ENCODE measurements around the gene MYH9. TPM values are rescaled to one million over a fixed set of nuclear protein-coding genes. Genes with fewer than 3 reads are reported as not detected.

The MYH9 gene
- polyA plus RNA-seq, 1 of the 3 experiments (the other 2 are of a cell fraction), result 303 TPM

- Histone ChIP-seq H3K27ac (ENCODE audit: low read depth in 2 of 2, low read length in 1 of 2) (no peak overlapping the region), H3K4me3 (ENCODE audit: low read depth in 2 of 2, low read length in 1 of 2) (no peak overlapping the region), H3K36me3 (replicated peaks in 1 of 2; ENCODE audit: control insufficient read depth in 1 of 2, insufficient read depth in 2 of 2, low read length in 1 of 2) (no peaks in the 10 kb centered on the region), H3K27me3 (ENCODE audit: insufficient read depth) (no peaks in the 10 kb centered on the region), H3K9me3 (no peaks in the 10 kb centered on the region), H3K9me2 (no peaks in the 10 kb centered on the region), H3F3A (replicated peaks; ENCODE audit: insufficient read depth) (peaks cover 4% of the 10 kb centered on the region), H3K4me1 (ENCODE audit: control insufficient read depth in 1 of 2, insufficient read depth in 2 of 2, low read depth in 1 of 2, low read length in 1 of 2) (no peaks in the 10 kb centered on the region), H3K9ac (no peak overlapping the region), H3K4me2 (no peak overlapping the region), H2AFZ (ENCODE audit: low read depth) (no peak overlapping the region), H4K20me1 (ENCODE audit: insufficient read depth) (no peaks in the 10 kb centered on the region), H3K79me2 (ENCODE audit: insufficient read depth) (no peaks in the 10 kb centered on the region)
- WGBS (ENCODE audit: low lambda C conversion rate), result 81% methylated on average over 8 of the region's 8 CpGs
- CTCF ChIA-PET, result interaction anchor here (1.1 kb wide), 1 partner anchor 9 kb away, joined by 3 read pairs; no protein-coding TSS in a partner anchor
- DNase-seq, result no peak
- no peak for TF ChIP-seq NFIC (IDR thresholded peaks at IDR 0.05; ENCODE audit: borderline replicate concordance)
- POLR2A ChIA-PET, result no interaction called here
These were observed 16.7 kb upstream of the MYH9 start for GRCh38 chr22:36404446-36404845.

- H3K36me3 ChIP-seq (replicated peaks in 1 of 2; ENCODE audit: control insufficient read depth in 1 of 2, insufficient read depth in 2 of 2, low read length in 1 of 2), result no peaks in the 10 kb centered on the region
- no peaks in the 10 kb centered on the region for H3K27me3 ChIP-seq (ENCODE audit: insufficient read depth)
- H3K4me2 ChIP-seq, result no peak overlapping the region
- no peaks in the 10 kb centered on the region for H3K9me2 ChIP-seq
- no peaks in the 10 kb centered on the region for H3K9me3 ChIP-seq
- peaks cover 32% of the 10 kb centered on the region for H3F3A ChIP-seq (replicated peaks; ENCODE audit: insufficient read depth)
- no peak for DNase-seq
- no peak overlapping the region for H3K4me3 ChIP-seq (ENCODE audit: low read depth in 2 of 2, low read length in 1 of 2)
- H2AFZ ChIP-seq (ENCODE audit: low read depth), result no peak overlapping the region
- POLR2A ChIA-PET, result no interaction called here
- H3K79me2 ChIP-seq (ENCODE audit: insufficient read depth), result peaks cover 17% of the 10 kb centered on the region; the same call in 1 of the 2 replicates
- TF ChIP-seq TCF12 (IDR thresholded peaks at IDR 0.05) (no peak), NFIC (IDR thresholded peaks at IDR 0.05; ENCODE audit: borderline replicate concordance) (no peak), SIN3A (IDR thresholded peaks at IDR 0.05; ENCODE audit: borderline replicate concordance, low read depth, low read length) (no peak)
- no peak overlapping the region for H3K9ac ChIP-seq
- 96% methylated on average over 3 of the region's 3 CpGs for WGBS (ENCODE audit: low lambda C conversion rate)
- H3K4me1 ChIP-seq (ENCODE audit: control insufficient read depth in 1 of 2, insufficient read depth in 2 of 2, low read depth in 1 of 2, low read length in 1 of 2), result peaks cover 11 to 38% of the 10 kb centered on the region in 2 experiments; a peak in 3 of 4 replicates
- peak overlapping the region in 1 of 2 experiments; percentile 92; a peak in 2 of 4 replicates for H3K27ac ChIP-seq (ENCODE audit: low read depth in 2 of 2, low read length in 1 of 2)
- CTCF ChIA-PET, result interaction anchor here (0.6 kb wide), 1 partner anchor 34 kb away, joined by 3 read pairs; no protein-coding TSS in a partner anchor
- H4K20me1 ChIP-seq (ENCODE audit: insufficient read depth), result no peaks in the 10 kb centered on the region
These were observed 11.7 kb upstream of the MYH9 start for GRCh38 chr22:36399472-36399778.

- CTCF ChIA-PET, result interaction anchor here (0.5 to 1.0 kb wide), 2 partner anchors 7 to 72 kb away, joined by 3 read pairs; no protein-coding TSS in a partner anchor
- WGBS (ENCODE audit: low lambda C conversion rate), result 65% methylated on average over 10 of the region's 10 CpGs
- TF ChIP-seq JUND (IDR thresholded peaks at IDR 0.05) (no peak; the same call in 1 of the 2 replicates), FOSL2 (IDR thresholded peaks at IDR 0.05; ENCODE audit: borderline replicate concordance, low read depth) (peak; percentile 62; the same call in 1 of the 2 replicates), USF1 (IDR thresholded peaks at IDR 0.05; ENCODE audit: borderline replicate concordance, low read depth) (no peak), FOXM1 (IDR thresholded peaks at IDR 0.05; ENCODE audit: low read depth) (no peak), RXRA (IDR thresholded peaks at IDR 0.05; ENCODE audit: borderline replicate concordance, low read depth) (no peak; the same call in 1 of the 2 replicates), SIN3A (IDR thresholded peaks at IDR 0.05; ENCODE audit: borderline replicate concordance, low read depth, low read length) (no peak), SMC3 (IDR thresholded peaks at IDR 0.05; ENCODE audit: low read depth, low read length) (no peak), IRF3 (IDR thresholded peaks at IDR 0.05; ENCODE audit: low read depth, low read length) (no peak), TCF12 (IDR thresholded peaks at IDR 0.05) (peak; percentile 74), TEAD4 (IDR thresholded peaks at IDR 0.05; ENCODE audit: borderline replicate concordance, insufficient read depth) (no peak), REST (IDR thresholded peaks at IDR 0.05; ENCODE audit: low read depth, low read length) (no peak), NFIC (IDR thresholded peaks at IDR 0.05; ENCODE audit: borderline replicate concordance) (no peak)
These were observed 11.1 kb upstream of the MYH9 start for GRCh38 chr22:36398601-36399471.

More at GRCh38 chr22:36398601-36399471, 11.1 kb upstream of the MYH9 start:
- no peaks in the 10 kb centered on the region for H4K20me1 ChIP-seq (ENCODE audit: insufficient read depth)
- no peaks in the 10 kb centered on the region for H3K27me3 ChIP-seq (ENCODE audit: insufficient read depth)
- no peak overlapping the region for H3K4me3 ChIP-seq (ENCODE audit: low read depth in 2 of 2, low read length in 1 of 2)
- POLR2A ChIA-PET, result no interaction called here
- peaks cover 32% of the 10 kb centered on the region for H3F3A ChIP-seq (replicated peaks; ENCODE audit: insufficient read depth)
- peaks cover 11 to 38% of the 10 kb centered on the region in 2 experiments; a peak in 3 of 4 replicates for H3K4me1 ChIP-seq (ENCODE audit: control insufficient read depth in 1 of 2, insufficient read depth in 2 of 2, low read depth in 1 of 2, low read length in 1 of 2)
- peak overlapping the region; percentile 54; the same call in 1 of the 2 replicates for H2AFZ ChIP-seq (ENCODE audit: low read depth)
- H3K9me2 ChIP-seq, result no peaks in the 10 kb centered on the region
- H3K9ac ChIP-seq, result peak overlapping the region; percentile 49
- H3K4me2 ChIP-seq, result no peak overlapping the region
- peaks cover 17% of the 10 kb centered on the region; the same call in 1 of the 2 replicates for H3K79me2 ChIP-seq (ENCODE audit: insufficient read depth)
- H3K36me3 ChIP-seq (replicated peaks in 1 of 2; ENCODE audit: control insufficient read depth in 1 of 2, insufficient read depth in 2 of 2, low read length in 1 of 2), result no peaks in the 10 kb centered on the region
- peak overlapping the region in 1 of 2 experiments; percentile 92; a peak in 2 of 4 replicates for H3K27ac ChIP-seq (ENCODE audit: low read depth in 2 of 2, low read length in 1 of 2)
- no peaks in the 10 kb centered on the region for H3K9me3 ChIP-seq
- DNase-seq, result no peak

Data from SK-N-SH (cell line).